Measurements from ENCODE around the gene SRGAP1.

DNA sequence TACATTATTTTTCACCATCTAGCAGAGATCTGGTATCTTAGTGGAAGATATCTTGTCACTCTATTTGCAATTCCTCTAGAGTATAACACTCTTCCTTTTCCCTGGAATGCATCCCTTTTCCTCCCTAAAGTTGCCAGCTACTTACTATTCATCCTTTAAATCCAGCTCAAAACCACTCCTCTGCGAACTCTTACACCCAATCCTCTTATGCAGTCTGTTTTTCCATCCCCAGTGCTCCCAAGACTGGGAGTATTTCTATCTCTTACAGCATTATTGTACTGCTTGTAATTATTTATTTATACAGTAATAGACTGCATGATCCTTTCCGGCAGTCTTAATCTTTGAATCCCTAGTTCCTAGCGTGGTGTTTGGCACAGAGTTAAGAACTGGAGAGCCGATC is 2.9 kb upstream of the SRGAP1 start:
- TF ChIP-seq, protein P1, sequence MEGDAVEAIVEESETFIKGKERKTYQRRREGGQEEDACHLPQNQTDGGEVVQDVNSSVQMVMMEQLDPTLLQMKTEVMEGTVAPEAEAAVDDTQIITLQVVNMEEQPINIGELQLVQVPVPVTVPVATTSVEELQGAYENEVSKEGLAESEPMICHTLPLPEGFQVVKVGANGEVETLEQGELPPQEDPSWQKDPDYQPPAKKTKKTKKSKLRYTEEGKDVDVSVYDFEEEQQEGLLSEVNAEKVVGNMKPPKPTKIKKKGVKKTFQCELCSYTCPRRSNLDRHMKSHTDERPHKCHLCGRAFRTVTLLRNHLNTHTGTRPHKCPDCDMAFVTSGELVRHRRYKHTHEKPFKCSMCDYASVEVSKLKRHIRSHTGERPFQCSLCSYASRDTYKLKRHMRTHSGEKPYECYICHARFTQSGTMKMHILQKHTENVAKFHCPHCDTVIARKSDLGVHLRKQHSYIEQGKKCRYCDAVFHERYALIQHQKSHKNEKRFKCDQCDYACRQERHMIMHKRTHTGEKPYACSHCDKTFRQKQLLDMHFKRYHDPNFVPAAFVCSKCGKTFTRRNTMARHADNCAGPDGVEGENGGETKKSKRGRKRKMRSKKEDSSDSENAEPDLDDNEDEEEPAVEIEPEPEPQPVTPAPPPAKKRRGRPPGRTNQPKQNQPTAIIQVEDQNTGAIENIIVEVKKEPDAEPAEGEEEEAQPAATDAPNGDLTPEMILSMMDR (conservative IDR thresholded peaks at IDR 0.05): no peak
- no peak for TF ChIP-seq ZFX (IDR thresholded peaks at IDR 0.05)

Measured in C4-2B (cell line).